HEK293 (cell line): Measurements from ENCODE around the gene IGFN1.

Experiments
- CTCF ChIP-seq: fragments of 450-650 bp; formaldehyde crosslinking; IDR thresholded peaks from 2 replicates; pipeline ENCODE4 v1.5.1; 2016; ENCODE audit warnings: missing biosample characterization, missing genetic modification characterization
- OVOL3 ChIP-seq: fragments of 450-650 bp; formaldehyde crosslinking; IDR thresholded peaks from 2 replicates; pipeline ENCODE4 v1.5.1; 2016; ENCODE audit warnings: missing biosample characterization, missing genetic modification characterization
- ZNF311 ChIP-seq: fragments of 450-650 bp; formaldehyde crosslinking; IDR thresholded peaks from 2 replicates; pipeline ENCODE4 v1.5.1; 2017; ENCODE audit warnings: missing biosample characterization, missing genetic modification characterization, borderline replicate concordance
- ZNF501 ChIP-seq: fragments of 450-650 bp; formaldehyde crosslinking; IDR thresholded peaks from 2 replicates; pipeline ENCODE4 v1.5.1; 2016; ENCODE audit warnings: missing biosample characterization, missing genetic modification characterization
- ZNF660 ChIP-seq: fragments of 450-650 bp; IDR thresholded peaks from 2 replicates; pipeline ENCODE4 v1.5.1; 2018; ENCODE audit warnings: missing biosample characterization, mild to moderate bottlenecking, missing genetic modification characterization

DNA sequence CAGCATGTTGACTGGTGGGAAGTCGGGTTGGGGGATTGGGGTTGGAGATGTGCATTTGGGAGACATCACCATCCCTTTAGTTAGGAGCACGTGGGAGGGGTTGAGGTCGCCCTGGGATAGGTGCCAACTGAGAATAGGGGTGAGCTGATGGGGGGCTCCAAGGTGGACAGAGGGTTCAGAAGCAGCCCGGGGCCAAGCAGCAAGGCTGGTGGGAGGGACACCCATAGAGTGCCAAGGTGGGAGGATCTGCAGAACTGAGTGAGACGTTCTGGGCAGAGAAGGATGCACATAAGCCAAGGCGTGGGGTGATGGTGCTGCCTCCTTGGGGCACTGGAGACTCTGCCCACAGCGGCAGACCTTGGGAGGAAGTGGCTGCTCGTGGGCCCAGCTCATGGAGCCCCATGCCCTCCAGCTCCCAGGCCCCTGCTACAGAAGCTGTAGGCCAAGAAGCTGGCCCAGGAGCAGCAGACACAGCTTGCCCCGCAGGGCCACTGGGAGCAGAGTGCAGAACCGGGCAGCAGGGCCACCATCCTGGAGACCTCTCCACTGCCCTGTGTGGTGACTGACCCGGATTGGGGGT is 61.3 kb downstream of the IGFN1 start:
- TF ChIP-seq CTCF (tag by site-specific recombination) (no peak), ZNF660 (tag by site-specific recombination) (no peak), ZNF311 (tag by site-specific recombination) (no peak), ZNF501 (no peak), OVOL3 (no peak)
